ENCODE data around the gene NAA38.
"Not testable (repeated sequence)": the region's sequence is repeated elsewhere in the genome, so short reads cannot be mapped to it uniquely, and the experiment has no call there.

DNA sequence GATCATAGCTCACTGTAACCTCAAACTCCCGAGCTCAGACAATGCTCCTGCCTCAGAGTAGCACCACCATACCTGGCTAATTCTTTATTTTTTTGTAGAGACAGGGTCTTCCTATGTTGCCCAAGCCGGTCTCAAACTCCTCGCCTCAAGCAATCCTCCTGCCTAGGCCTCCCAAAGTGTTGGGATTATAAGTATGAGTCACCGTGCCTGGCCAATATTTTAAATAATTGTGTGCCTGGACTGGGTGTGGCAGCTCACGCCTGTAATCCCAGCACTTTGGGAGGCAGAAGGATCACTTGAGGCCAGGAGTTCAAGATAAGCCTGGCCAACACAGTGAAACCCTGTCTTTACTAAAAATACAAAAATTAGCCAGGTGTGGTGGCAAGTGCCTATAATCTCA lies 7.0 kb upstream of the NAA38 start:
- TF ChIP-seq, protein P1, sequence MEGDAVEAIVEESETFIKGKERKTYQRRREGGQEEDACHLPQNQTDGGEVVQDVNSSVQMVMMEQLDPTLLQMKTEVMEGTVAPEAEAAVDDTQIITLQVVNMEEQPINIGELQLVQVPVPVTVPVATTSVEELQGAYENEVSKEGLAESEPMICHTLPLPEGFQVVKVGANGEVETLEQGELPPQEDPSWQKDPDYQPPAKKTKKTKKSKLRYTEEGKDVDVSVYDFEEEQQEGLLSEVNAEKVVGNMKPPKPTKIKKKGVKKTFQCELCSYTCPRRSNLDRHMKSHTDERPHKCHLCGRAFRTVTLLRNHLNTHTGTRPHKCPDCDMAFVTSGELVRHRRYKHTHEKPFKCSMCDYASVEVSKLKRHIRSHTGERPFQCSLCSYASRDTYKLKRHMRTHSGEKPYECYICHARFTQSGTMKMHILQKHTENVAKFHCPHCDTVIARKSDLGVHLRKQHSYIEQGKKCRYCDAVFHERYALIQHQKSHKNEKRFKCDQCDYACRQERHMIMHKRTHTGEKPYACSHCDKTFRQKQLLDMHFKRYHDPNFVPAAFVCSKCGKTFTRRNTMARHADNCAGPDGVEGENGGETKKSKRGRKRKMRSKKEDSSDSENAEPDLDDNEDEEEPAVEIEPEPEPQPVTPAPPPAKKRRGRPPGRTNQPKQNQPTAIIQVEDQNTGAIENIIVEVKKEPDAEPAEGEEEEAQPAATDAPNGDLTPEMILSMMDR (IDR thresholded peaks at IDR 0.05): not testable (repeated sequence)
- not testable (repeated sequence) for TF ChIP-seq ESRRA (CRISPR knock-in tag; IDR thresholded peaks at IDR 0.05; ENCODE audit: borderline replicate concordance); ZNF423 (CRISPR knock-in tag; IDR thresholded peaks at IDR 0.05); ZNF138 (CRISPR knock-in tag; conservative IDR thresholded peaks at IDR 0.05); ZBTB21 (CRISPR knock-in tag; IDR thresholded peaks at IDR 0.05; ENCODE audit: borderline replicate concordance); JUN (CRISPR knock-in tag; IDR thresholded peaks at IDR 0.05)

Data from WTC11 (cell line).